ENCODE measurements around the gene TFG.

TFG gene

DNA sequence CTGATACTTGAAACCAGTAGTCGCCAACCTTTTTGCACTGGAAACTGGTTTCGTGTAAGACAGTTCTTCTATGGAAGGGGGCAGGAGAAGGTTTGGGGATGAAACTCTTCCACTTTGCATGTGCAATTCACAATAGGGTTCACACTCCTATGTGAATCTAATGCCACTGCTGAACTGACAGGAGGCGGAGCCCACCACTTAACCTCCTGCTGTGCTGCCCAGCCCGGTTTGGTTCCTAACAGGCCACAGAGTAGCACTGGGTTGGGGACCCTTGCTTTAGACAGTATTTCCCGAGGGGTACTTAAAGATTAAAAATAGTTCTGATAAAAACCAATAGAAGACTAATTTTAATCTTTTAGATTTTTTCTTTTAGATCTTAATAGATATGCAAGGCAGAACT is 11.1 kb downstream of the TFG start:
- Histone ChIP-seq H2BK12ac (ENCODE audit: low read length) (no peak overlapping the region), H2BK120ac (ENCODE audit: low read depth, low read length) (no peak overlapping the region), H2BK5ac (ENCODE audit: low read length) (no peak overlapping the region), H3K27me3 (ENCODE audit: control insufficient read depth in 3 of 3, insufficient read depth in 3 of 3, low read depth in 1 of 3, low read length in 3 of 3) (no peaks in the 10 kb centered on the region), H2AK5ac (ENCODE audit: low read depth, low read length) (no peak overlapping the region), H2AFZ (ENCODE audit: low read length) (no peak overlapping the region), H3K27ac (replicated peaks; ENCODE audit: low read length) (peak overlapping the region; percentile 63), H3K4ac (ENCODE audit: low read length) (no peak overlapping the region), H3K4me2 (ENCODE audit: insufficient read depth, low read length, poor library complexity, severe bottlenecking) (no peak overlapping the region), H3K9me3 (replicated peaks in 1 of 2; ENCODE audit: control insufficient read depth in 2 of 2, insufficient read depth in 1 of 2, low read depth in 1 of 2, low read length in 2 of 2) (peaks cover 2 to 22% of the 10 kb centered on the region in 2 donors), H3K23ac (ENCODE audit: low read depth, low read length, poor library complexity) (no peak overlapping the region), H3K18ac (ENCODE audit: low read length) (no peak overlapping the region), H3K4me3 (ENCODE audit: low read length in 2 of 2) (no peak overlapping the region), H3K4me1 (ENCODE audit: control insufficient read depth in 2 of 2, insufficient read depth in 1 of 2, low read depth in 1 of 2, low read length in 2 of 2) (peaks cover 0 to 5% of the 10 kb centered on the region in 2 donors), H3K36me3 (replicated peaks in 1 of 2; ENCODE audit: control insufficient read depth in 2 of 2, insufficient read depth in 2 of 2, low read length in 2 of 2) (peaks cover 3 to 97% of the 10 kb centered on the region in 2 donors), H2BK15ac (ENCODE audit: low read length) (no peak overlapping the region), H4K8ac (ENCODE audit: low read depth, low read length) (no peak overlapping the region), H3K14ac (ENCODE audit: low read length) (no peak overlapping the region), H3K79me1 (ENCODE audit: low read depth, low read length) (no peaks in the 10 kb centered on the region), H4K91ac (ENCODE audit: low read depth, low read length, poor library complexity) (no peak overlapping the region), H3K9ac (ENCODE audit: low read depth, low read length, poor library complexity) (no peak overlapping the region)
- DNase-seq (ENCODE audit: low spot score): peak; percentile 51
- no CpG with 5 or more reads among the region's 5 CpGs for WGBS, 2 donors (ENCODE audit: extremely low coverage in 2 of 2, insufficient read length in 2 of 2, insufficient replicate concordance in 1 of 2)

DNA sequence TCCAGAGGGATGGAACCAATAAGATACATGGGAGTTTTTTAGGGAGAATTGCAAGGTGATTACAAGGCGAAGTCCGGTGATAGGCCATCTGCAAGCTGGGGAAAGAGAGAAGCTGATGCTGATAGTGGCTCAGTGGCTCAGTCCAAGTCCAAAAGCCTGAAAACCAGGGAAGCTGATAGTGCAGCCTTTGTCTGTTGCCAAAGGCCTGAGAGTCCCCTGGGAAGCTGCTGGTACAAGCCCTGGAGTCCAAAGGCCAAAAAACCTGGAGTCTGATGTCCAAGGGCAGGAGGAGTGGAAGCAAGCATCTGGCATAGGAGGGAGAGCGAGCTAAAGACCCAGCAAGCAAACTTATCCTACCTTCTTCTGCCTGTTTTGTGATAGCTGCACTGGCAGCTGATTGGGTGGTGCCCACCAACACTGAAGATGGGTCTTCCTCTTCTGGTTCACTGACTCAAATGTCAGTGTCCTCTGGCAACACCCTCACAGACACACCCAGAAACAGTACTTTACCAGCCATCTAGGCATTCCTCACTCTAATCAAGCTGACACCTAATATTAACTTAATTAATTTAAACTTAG is 16.7 kb downstream of the TFG start:
- no peak overlapping the region for H2BK12ac ChIP-seq (ENCODE audit: low read length)
- DNase-seq (ENCODE audit: low spot score): no peak
- peaks cover 3% of the 10 kb centered on the region for H3K79me1 ChIP-seq (ENCODE audit: low read depth, low read length)
- WGBS, 2 donors (ENCODE audit: extremely low coverage in 2 of 2, insufficient read length in 2 of 2, insufficient replicate concordance in 1 of 2): no CpG with 5 or more reads among the region's 3 CpGs
- no peak overlapping the region for H2AK5ac ChIP-seq (ENCODE audit: low read depth, low read length)
- H2AFZ ChIP-seq (ENCODE audit: low read length): no peak overlapping the region
- no peaks in the 10 kb centered on the region for H3K27me3 ChIP-seq (ENCODE audit: control insufficient read depth in 3 of 3, insufficient read depth in 3 of 3, low read depth in 1 of 3, low read length in 3 of 3)
- no peak overlapping the region for H4K91ac ChIP-seq (ENCODE audit: low read depth, low read length, poor library complexity)
- H2BK15ac ChIP-seq (ENCODE audit: low read length): no peak overlapping the region
- peaks cover 10 to 97% of the 10 kb centered on the region in 2 donors for H3K36me3 ChIP-seq (replicated peaks in 1 of 2; ENCODE audit: control insufficient read depth in 2 of 2, insufficient read depth in 2 of 2, low read length in 2 of 2)
- H3K4me2 ChIP-seq (ENCODE audit: insufficient read depth, low read length, poor library complexity, severe bottlenecking): no peak overlapping the region
- H3K4me3 ChIP-seq (ENCODE audit: low read length in 2 of 2): no peak overlapping the region
- no peak overlapping the region for H3K4ac ChIP-seq (ENCODE audit: low read length)
- no peak overlapping the region for H4K8ac ChIP-seq (ENCODE audit: low read depth, low read length)
- H2BK5ac ChIP-seq (ENCODE audit: low read length): no peak overlapping the region
- no peak overlapping the region for H3K14ac ChIP-seq (ENCODE audit: low read length)
- H3K27ac ChIP-seq (replicated peaks; ENCODE audit: low read length): no peak overlapping the region
- H2BK120ac ChIP-seq (ENCODE audit: low read depth, low read length): no peak overlapping the region
- H3K4me1 ChIP-seq (ENCODE audit: control insufficient read depth in 2 of 2, insufficient read depth in 1 of 2, low read depth in 1 of 2, low read length in 2 of 2): no peaks in the 10 kb centered on the region
- H3K9ac ChIP-seq (ENCODE audit: low read depth, low read length, poor library complexity): no peak overlapping the region
- no peak overlapping the region for H3K18ac ChIP-seq (ENCODE audit: low read length)
- H3K23ac ChIP-seq (ENCODE audit: low read depth, low read length, poor library complexity): no peak overlapping the region
- H3K9me3 ChIP-seq (replicated peaks in 1 of 2; ENCODE audit: control insufficient read depth in 2 of 2, insufficient read depth in 1 of 2, low read depth in 1 of 2, low read length in 2 of 2): peaks cover 0 to 11% of the 10 kb centered on the region in 2 donors

DNA sequence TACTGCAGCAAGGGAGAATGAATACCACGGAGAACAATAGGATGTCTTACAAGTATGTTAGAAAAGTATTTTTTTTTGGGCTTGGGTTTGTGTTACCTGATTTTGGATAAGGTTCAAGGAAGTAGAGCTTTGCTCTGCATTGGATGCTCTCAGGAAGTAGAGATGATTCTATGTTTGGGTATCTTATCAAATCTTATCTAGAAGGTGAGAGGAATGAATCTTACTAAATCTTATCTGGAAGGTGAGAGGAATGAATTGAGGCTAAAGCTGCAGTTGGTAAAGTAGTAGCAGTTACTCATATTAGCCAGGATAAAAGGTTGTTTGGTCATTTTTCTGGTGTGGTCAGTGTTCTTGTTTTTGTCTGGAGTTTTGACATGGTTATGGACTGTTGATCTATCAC is 17.4 kb downstream of the TFG start:
- no CpG with 5 or more reads among the region's 1 CpG for WGBS, 2 donors (ENCODE audit: extremely low coverage in 2 of 2, insufficient read length in 2 of 2, insufficient replicate concordance in 1 of 2)
- Histone ChIP-seq H4K8ac (ENCODE audit: low read depth, low read length) (no peak overlapping the region), H3K18ac (ENCODE audit: low read length) (no peak overlapping the region), H2AK5ac (ENCODE audit: low read depth, low read length) (no peak overlapping the region), H3K9ac (ENCODE audit: low read depth, low read length, poor library complexity) (no peak overlapping the region), H3K79me1 (ENCODE audit: low read depth, low read length) (peaks cover 3% of the 10 kb centered on the region), H2BK5ac (ENCODE audit: low read length) (no peak overlapping the region), H4K91ac (ENCODE audit: low read depth, low read length, poor library complexity) (no peak overlapping the region), H2AFZ (ENCODE audit: low read length) (no peak overlapping the region), H3K27me3 (ENCODE audit: control insufficient read depth in 3 of 3, insufficient read depth in 3 of 3, low read depth in 1 of 3, low read length in 3 of 3) (no peaks in the 10 kb centered on the region), H3K4me3 (ENCODE audit: low read length in 2 of 2) (no peak overlapping the region), H2BK120ac (ENCODE audit: low read depth, low read length) (no peak overlapping the region), H2BK15ac (ENCODE audit: low read length) (no peak overlapping the region), H3K14ac (ENCODE audit: low read length) (no peak overlapping the region), H3K36me3 (replicated peaks in 1 of 2; ENCODE audit: control insufficient read depth in 2 of 2, insufficient read depth in 2 of 2, low read length in 2 of 2) (peaks cover 9 to 97% of the 10 kb centered on the region in 2 donors), H3K4me1 (ENCODE audit: control insufficient read depth in 2 of 2, insufficient read depth in 1 of 2, low read depth in 1 of 2, low read length in 2 of 2) (no peaks in the 10 kb centered on the region), H3K4me2 (ENCODE audit: insufficient read depth, low read length, poor library complexity, severe bottlenecking) (no peak overlapping the region), H3K9me3 (replicated peaks in 1 of 2; ENCODE audit: control insufficient read depth in 2 of 2, insufficient read depth in 1 of 2, low read depth in 1 of 2, low read length in 2 of 2) (peaks cover 0 to 5% of the 10 kb centered on the region in 2 donors), H2BK12ac (ENCODE audit: low read length) (no peak overlapping the region), H3K27ac (replicated peaks; ENCODE audit: low read length) (no peak overlapping the region), H3K4ac (ENCODE audit: low read length) (no peak overlapping the region), H3K23ac (ENCODE audit: low read depth, low read length, poor library complexity) (no peak overlapping the region)
- no peak for DNase-seq (ENCODE audit: low spot score)

DNA sequence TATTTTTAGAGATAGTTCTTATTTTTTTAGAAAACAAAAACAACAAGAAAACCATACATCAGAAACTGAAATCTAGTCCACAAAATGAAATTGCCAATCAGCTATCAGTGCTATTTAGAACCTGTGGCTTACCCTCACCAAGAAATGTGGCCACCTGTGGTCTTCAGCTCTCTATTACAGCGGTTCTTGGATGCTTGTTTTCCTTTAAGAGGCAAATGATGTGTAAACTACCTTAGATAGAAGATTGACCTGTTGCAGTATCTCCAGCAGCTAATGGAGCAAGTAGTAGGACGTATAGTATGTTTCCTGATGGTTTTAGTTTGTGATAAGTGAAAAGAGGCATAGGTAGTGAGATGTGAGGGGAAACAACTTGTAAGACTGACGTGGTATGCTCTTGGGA is 21.2 kb downstream of the TFG start:
- Histone ChIP-seq H2AK5ac (ENCODE audit: low read depth, low read length) (no peak overlapping the region), H3K4me1 (ENCODE audit: control insufficient read depth in 2 of 2, insufficient read depth in 1 of 2, low read depth in 1 of 2, low read length in 2 of 2) (no peaks in the 10 kb centered on the region), H2BK12ac (ENCODE audit: low read length) (no peak overlapping the region), H3K9me3 (replicated peaks in 1 of 2; ENCODE audit: control insufficient read depth in 2 of 2, insufficient read depth in 1 of 2, low read depth in 1 of 2, low read length in 2 of 2) (no peaks in the 10 kb centered on the region), H2BK15ac (ENCODE audit: low read length) (no peak overlapping the region), H3K14ac (ENCODE audit: low read length) (no peak overlapping the region), H2BK120ac (ENCODE audit: low read depth, low read length) (no peak overlapping the region), H3K4me2 (ENCODE audit: insufficient read depth, low read length, poor library complexity, severe bottlenecking) (no peak overlapping the region), H3K4ac (ENCODE audit: low read length) (no peak overlapping the region), H3K27ac (replicated peaks; ENCODE audit: low read length) (no peak overlapping the region), H4K8ac (ENCODE audit: low read depth, low read length) (no peak overlapping the region), H3K9ac (ENCODE audit: low read depth, low read length, poor library complexity) (no peak overlapping the region), H3K23ac (ENCODE audit: low read depth, low read length, poor library complexity) (no peak overlapping the region), H2BK5ac (ENCODE audit: low read length) (no peak overlapping the region), H3K36me3 (replicated peaks in 1 of 2; ENCODE audit: control insufficient read depth in 2 of 2, insufficient read depth in 2 of 2, low read length in 2 of 2) (peaks cover 10 to 99% of the 10 kb centered on the region in 2 donors), H3K4me3 (ENCODE audit: low read length in 2 of 2) (no peak overlapping the region), H3K18ac (ENCODE audit: low read length) (no peak overlapping the region), H2AFZ (ENCODE audit: low read length) (no peak overlapping the region), H3K79me1 (ENCODE audit: low read depth, low read length) (peaks cover 3% of the 10 kb centered on the region), H3K27me3 (ENCODE audit: control insufficient read depth in 3 of 3, insufficient read depth in 3 of 3, low read depth in 1 of 3, low read length in 3 of 3) (no peaks in the 10 kb centered on the region), H4K91ac (ENCODE audit: low read depth, low read length, poor library complexity) (no peak overlapping the region)
- WGBS, 2 donors (ENCODE audit: extremely low coverage in 2 of 2, insufficient read length in 2 of 2, insufficient replicate concordance in 1 of 2): no CpG with 5 or more reads among the region's 3 CpGs
- DNase-seq (ENCODE audit: low spot score): no peak

Data from neuronal stem cell (in vitro differentiated cells).